COR-L47 (cell line): ENCODE data around the gene AUTS2.

Experiments used
- DNase-seq: peaks from one replicate; lab custom pipeline; 2025; lab: John Stamatoyannopoulos, UW

The AUTS2 gene

DNA sequence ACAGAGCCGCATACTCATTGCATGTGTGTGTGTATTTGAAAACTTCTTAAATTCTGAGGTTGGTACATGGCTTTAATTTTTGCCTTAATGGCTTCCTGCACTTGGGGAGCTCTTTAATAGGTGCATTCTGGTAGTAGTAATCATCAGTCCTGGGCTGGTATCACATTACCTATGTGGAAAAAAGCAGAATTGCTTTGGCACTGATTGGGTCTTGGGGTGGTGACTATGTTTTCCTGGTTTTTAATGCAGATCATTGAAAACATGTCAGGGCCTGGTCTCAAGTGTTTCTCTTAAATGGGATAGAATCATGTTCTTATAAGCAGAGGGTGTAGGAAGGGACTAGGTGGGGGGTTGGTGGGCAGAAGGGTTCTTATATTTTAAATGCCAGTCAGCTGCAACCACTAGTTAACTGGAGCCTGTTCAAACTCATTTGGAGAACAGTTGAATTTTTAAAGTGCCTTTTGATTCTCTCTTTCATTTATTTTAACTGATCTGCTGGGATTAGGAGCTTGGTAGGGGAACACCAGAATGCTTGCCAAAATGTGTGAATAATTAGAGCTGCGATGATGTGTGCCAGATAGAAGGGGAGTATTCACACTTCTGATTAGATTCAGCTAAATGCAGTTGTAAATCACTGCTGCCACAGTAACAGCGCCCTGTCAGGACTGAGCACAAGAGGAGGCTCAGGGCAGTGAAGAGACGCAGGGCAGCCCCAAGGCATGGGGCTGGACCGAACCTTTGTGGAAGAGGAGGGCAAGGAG, 900.1 kb downstream of the AUTS2 start:
- DNase-seq: no peak

DNA sequence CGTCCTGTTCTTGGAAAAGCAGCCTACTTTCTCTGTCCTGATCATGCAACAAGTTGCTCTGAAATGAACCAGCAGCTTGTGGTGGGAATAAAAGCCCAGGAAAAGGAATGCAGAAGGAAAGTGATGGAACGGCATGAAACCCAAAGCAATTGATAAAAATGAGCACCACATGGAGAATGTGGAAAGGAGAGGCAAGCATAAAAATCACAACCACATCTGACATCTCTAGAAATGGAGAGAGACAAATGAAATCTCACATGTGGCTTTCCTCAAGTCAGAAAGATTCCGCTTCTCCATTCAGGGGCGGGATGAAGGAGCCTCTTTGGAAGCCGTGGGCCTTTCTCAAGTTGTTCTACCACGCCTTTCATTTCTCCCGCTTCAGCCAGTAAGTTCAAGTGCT, 902.0 kb downstream of the AUTS2 start:
- no peak for DNase-seq

DNA sequence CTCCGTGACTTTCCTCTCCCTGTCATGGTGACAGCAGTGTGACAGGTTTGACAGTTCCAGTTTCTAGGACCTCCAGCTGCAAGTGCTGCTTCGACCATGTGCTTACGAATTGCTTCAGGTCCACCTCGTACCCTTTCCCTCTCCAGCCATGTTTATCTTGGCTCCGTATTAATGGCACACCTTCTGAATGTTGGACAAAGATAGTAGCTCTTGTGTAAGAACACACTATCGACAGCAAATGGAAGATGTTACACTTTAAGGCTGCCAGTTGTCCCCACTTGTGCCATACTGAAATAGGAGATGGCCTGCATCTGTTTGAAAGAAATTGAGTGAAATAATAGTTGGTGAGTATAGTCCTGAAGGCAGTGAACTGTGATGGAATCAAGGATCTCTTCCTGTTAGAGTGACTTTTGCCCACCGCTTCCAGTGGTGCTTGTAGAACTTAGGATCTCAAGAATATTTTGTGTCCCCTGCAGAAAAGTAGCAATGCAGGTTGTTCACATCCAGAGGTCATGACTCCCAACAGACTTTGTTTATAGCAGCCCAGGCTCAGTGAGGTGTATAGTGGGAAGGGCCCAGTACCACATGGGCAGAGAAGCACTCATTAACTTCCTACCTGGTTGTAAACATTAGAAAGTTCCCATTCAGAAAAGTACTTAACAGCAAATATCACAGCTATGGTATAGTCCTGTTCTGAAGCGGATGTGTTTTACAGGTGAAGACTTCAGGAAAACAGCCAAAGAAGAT, 904.0 kb downstream of the AUTS2 start:
- DNase-seq: no peak

DNA sequence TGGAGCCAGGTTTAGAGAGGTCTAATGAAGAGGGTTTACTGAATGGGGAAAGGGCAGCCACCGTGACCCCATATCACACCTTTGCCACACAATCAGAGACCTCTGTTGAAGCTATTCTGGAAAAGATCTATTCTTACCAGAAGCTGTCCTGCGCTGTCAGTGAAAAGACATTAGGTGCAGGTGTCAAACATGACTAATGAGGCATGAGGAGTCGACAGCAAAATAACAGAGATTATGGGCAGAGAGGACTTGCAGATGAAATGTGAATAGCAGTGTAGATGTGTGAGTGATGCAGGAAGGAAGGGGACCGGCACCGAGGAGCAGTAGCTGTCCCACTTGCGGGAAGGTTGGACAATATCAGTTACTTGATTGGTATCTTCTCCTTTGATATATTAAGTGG, 906.0 kb downstream of the AUTS2 start:
- no peak for DNase-seq

DNA sequence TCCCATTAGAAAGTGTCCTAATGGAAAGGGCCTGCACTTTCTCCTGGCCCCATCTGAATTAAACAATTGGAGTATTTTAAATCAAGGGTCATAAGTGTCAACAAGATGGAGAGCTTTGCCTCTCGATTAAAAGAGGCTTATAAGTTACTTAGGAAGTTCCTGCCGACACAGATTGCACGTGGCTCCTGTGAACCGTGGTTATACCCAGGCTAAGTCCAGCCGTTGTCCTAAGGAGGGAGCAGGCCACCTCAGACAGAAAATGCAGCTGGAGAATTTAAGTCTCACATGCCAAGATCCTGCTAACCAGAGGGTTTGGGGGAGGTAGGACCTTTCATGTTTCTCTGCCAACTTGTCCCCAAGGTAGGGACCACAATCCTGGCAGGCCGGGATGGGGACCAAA, 907.2 kb downstream of the AUTS2 start:
- no peak for DNase-seq

DNA sequence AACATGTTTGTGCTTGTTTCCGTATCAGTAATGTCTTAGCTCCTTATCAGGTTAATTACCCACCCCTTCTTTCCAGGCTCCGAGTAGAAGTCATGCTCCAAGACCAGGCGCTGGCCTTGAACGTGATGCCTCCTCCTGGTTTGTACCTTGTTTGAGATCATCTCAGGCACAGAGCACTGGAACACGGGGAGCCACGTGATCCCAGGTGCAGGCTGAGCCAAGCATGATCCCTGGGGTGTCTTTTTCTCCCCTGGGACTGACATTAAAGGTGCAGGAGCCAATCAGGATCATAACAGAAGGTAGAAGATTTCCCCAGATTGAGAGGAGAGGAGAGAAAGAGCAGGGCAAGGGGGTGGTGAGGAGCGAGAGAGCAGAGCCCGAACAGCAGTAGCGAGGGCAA, 907.6 kb downstream of the AUTS2 start:
- no peak for DNase-seq

DNA sequence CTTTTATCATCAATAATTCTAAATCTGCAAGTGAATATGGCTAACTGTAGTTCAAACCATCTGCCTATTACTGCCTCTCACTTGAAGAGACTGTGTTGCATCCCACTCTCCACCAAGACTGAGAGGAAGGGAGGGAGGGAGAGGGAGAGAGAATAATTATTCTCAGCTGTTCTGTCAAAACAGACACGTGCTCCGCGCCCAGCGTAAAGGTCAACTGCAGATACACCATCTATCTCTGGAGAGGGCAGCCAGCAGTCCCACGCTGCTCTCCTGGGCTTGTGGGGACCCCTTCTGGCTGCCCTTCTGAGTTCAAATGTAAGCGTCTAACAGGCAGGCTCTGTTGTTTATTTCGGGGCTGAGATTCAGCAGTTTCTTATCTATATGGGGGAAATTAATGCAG, 908.2 kb downstream of the AUTS2 start:
- peak; percentile 46 for DNase-seq

DNA sequence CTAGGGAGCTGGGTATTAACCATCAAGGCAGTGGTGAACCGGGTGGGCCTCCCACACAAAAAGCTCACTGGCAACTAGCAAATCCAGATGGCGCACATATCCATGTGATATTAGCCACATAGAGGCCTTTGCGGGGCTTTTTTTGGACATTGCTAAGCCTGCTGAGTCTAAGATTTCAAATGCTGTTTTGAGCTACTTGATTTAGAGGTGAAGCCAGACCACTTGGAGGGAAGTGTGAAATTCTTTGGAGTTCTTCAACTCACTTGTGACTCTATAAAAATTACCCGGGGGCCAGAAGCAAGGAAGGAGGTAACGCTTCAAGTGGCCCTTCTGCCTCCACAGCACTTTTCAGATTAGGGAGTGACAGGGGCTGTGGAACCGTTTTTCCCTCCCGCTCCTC, 913.9 kb downstream of the AUTS2 start:
- DNase-seq: no peak

DNA sequence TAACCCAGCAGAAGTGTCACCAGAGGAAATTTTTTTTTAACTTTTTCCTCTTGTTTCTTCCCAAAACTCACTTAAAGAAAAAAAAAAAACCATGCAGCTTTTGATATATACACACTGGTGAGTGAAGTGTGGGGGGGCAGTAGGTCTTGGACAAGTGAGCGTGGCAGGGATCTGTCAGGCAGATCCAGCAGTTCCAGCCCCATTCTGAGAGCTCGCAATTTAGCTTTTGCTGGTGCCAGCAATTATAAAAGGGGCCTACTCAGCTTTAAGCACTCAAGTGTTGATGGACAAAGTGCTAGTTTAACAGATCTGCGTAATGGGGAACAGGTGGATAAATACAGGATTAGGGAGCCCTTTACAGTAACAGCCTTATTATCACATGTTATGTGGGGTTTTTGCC, 914.5 kb downstream of the AUTS2 start:
- no peak for DNase-seq

DNA sequence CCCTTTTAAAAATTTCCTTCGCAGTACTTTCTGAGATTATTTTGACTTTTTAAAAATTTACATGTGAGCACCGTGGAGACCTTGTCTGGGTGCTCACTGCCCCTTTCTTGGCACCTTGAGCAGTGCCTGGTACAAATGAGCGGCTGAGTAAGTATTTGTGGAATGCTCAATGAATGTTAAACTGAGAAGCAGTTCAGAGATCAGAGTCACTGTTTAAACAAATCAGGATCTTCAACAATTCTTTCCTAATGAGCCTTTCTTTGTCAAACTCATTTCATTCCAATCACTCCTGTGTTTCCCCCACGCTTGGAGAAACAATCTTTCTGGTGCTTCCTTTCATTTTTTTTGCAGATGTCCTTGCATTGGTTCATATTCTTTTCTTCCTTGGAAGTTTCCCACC, 922.3 kb downstream of the AUTS2 start:
- DNase-seq: no peak

DNA sequence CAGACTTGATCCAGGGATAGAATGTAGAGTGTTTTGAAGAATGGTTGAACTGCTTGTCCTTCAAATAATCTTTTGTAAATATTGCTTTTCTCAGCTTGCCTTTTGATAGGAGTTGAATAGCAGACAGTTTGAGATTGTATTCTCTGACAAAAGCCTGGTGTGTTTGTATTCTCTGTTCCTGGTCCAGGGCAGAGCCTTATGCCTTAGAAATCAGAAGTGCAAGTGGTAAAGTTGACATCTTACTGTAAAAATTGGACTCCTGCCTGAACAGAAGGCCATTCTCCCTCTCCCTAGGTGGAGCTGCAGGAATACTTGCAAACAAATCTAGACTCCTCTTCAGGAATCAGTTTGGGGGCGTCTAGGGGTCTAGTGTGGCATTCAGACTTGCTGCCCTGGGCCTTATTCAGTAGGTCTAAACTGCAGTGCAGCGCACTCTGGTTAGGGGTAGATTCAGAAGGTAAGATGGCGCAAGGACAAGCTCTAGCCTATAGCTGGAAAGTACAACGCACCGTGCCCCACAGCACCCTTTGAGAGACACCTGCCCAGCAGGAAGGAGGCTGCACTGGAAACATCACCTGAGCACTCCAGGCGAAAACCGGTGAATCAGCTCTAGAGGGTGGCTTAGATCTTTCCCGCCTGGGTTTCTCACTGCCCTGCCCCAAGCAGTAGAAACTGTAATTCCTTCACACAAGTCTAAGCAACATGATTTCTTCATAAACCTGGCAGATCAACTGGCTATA, 925.1 kb downstream of the AUTS2 start:
- no peak for DNase-seq

DNA sequence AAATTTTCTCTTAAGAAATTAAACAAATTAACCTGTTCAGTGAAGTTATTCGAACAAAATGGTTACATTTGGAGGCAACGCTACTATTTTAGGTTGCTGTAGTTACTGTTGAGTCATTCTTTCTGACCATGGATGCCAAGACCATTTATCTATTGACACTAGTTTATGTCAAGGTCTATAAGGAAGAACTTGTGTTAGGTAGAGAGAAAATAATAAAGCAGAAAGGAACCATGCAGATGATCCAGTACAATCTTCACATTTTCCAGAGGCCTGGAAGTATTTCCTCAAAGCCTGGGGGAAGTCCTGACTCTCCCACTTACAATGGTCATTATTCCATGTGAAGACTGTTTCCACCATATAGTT, 925.7 kb downstream of the AUTS2 start:
- no peak for DNase-seq

DNA sequence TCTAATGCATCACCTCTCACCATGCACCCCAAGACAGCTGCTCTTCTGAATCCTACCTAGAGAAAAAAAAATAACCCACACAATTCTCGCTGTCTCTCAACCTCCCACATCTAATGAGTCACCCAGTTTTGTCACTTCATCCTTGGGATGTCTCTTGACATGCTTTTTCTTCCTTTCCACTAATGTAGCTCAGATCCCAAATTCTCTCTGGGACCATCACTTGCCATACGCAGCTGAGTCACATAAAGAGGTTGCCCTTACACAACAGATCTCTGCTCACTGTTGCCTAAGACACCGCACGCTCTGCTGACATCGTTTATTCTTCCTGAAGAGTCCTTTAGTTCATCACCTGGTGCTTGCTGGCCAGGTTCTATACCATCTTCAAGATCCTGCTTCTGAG, 927.7 kb downstream of the AUTS2 start:
- DNase-seq: no peak

DNA sequence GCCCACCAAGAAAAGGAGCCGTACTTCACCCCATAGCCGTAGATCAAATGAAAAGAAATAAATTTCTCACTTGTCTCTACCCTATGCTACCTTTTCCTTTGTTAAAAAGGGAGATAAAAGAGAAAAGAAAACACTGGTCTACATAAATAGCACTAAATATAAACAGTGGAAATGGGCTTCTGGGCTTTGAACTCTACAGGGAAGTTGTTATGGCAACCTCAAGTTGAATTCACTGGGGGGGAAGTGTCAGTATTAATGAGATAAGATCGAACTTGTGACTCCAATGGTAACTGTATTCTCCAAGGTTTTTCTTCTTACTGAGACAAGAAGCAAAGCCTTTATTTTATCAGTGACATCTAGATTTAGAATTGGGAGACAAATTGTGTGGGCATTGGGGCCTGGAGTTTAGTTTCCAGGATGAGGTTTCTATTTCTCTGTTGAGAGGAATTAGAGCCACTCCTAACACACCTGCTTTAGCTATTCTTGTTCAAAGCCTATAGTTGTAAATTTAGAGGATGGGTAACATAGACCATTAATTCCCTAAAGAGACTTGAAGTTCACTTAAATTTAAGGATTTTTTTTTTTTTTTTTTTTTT, 929.3 kb downstream of the AUTS2 start:
- no peak for DNase-seq

DNA sequence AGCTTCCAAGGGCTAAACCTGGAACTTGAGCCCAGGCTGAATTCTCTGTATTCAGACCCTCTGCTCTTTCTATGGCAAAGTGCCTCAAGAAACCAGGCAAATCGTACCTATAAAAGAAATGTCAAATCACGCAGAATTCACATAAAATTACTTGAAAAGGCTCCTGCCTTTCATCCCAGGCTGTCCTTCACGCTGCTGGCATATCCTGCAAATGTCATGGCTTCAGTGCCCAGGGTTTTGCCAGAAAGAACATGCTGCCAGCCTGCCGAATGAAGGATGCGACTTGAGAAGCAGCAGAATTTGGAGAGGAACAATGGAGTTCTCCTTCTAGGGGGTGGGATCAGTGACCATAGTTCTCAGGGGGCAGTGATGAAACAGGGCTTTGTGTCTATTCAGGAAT, 931.2 kb downstream of the AUTS2 start:
- DNase-seq: no peak

DNA sequence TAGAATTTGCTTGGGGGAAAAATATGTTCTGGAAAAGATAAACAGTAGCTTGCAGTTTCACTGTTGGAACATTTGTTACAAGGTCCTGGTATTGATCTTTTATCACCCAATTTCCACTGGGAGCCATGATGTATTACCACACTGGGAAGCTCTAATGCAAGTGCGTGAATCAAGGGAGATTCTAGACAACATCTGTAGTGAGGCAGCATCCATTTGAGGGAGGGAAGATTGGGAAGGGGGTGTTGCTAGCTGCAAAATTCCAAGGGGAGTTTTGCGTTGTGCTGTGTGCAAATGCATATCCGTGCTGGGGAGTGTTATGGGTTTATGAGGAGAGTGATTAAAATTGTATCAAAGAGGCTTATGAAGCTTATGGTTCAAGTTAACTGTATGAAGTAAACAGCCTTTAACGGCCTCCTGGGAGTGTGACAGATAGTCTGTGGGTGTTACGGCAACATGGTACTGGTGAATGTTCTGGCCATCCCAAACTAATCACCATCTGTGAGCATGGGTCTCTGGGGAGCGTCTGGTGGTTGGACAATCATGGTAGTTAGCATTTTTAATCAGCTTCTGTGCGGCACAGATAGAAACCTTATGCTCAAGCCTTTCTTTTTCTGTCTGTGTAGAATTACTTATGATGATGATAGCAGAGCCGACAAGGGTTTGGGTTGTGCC, 931.8 kb downstream of the AUTS2 start:
- no peak for DNase-seq

DNA sequence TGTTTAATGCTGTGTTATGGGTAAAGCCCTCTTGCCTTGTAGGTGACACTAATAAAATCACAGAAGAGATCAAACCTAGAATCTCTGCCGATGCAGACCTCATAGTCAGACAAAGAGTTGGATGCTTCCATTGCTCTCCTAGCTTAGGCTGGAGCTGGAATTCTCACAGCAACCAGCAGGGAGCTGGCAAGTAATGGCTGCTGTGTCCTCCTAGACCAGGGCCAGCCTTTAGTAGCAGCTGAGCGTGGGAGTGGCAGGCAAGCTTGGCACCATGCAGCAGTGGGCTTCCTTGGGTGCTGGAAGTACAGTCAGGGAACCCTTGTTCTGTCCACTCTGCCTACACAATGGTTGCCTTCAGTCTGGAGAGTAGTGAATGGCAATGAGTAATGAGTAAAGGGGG, 935.3 kb downstream of the AUTS2 start:
- DNase-seq: no peak

DNA sequence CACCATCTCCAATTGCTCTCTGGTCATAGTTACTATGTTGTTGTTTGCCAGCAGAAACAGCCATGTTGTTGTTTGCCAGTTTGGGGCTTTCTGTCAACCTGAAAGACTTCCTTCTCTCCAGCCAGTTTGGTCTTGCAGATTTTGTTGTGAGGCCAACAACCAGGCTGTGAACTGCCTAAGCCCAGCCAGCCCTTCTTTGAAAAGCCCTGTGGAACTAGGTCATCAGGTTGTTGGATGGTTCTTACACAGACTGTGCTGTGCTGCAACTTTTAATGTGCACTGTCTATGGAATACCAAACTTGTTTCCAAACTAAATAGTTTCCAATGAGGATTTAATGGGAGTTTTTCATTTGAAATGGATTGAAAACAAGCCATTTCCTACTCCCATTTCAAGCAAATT, 940.9 kb downstream of the AUTS2 start:
- DNase-seq: no peak

DNA sequence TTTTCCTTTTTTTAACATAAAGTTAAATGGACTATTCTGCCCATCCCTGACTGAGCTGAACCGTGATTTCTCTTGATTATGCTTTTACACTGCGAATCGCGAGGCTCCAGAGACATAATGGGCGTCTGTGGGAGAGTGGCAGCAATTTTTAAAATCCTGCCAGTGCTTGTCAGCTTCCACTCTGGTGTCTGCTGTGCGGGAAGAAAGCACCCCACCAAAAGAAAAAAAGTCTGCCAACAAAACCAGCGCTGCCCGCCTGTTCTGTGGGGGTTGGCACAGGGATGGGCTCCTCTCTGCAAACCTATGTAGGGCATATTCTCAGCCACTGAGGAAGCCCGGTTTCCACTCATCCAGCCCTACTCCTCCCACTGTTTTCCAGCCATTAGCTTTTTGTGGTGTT, 941.3 kb downstream of the AUTS2 start:
- no peak for DNase-seq

DNA sequence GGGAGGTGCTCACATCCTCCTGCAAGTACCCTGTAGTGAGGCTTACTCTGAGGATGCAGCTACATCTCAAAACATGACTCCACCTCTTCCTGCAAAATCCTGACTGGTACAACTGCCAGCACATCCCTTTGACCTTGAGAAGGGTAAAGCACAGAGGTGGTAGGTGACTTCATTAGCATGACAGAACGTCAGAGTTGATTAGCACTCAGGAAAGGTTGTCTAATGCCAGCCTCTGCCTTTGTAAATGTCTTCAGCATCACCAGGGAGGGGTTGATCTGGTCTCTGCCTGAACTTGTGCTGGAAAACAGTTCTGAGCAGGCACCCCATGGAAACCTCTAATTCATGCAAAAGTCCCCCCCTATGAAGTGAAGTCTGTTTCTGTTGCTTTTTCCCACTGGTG, 942.4 kb downstream of the AUTS2 start:
- DNase-seq: no peak

DNA sequence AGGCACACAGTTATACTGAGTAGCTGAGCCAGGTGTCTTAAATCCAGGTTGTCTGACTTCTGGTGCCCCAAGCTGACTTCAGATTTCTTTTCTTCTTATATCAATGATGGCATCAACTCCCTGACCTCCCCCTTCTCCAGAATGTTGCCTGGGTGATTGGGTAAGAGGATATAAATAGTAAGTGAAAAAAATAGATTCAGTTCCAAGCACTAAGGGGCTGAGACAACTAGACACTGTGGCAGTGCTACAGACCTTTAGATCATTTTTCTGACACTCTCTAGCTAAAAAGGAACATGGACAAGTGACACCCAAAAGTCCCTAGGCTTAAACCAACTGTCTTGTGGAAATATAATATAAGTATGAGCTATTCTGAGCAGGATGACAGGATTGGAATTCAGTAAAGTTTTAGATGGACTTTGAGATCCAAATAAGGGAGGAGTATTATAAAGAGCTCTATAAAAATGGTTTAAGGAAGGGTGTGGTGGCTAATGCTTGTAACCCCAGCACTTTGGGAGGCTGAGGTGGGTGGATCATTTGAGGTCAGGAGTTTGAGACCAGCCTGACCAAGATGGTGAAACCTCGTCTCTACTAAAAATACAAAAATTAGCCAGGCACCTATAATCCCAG, 944.6 kb downstream of the AUTS2 start:
- no peak for DNase-seq

DNA sequence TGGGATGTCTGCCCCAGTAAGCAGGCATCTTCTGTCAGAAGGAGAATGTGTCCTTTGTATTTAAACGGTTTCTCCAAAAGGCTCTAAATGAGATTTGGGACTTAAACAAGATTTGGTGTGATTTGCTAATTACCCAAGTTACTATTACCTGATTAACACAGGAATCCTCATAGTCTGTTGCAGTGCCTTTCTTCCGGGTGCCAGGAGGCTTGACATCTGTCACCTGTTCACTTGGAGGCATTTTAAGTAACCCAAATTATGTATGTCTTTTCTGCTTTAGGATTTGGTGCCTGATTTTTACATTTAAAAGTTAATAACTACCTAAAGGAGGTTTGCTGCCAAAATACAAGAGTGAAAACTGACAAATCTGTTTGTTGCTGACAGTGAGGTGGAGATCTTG, 945.7 kb downstream of the AUTS2 start:
- no peak for DNase-seq
